HG02642 (cell line): ENCODE measurements around the gene ATF5.

Source experiments
- ATAC-seq: cut with Tn5 transposase; IDR thresholded peaks from one replicate; pipeline ENCODE4 v1.9.1; 2021; ENCODE audit warnings: mild to moderate bottlenecking; ENCODE audit not compliant: unreplicated experiment, poor library complexity

ATF5 gene

DNA sequence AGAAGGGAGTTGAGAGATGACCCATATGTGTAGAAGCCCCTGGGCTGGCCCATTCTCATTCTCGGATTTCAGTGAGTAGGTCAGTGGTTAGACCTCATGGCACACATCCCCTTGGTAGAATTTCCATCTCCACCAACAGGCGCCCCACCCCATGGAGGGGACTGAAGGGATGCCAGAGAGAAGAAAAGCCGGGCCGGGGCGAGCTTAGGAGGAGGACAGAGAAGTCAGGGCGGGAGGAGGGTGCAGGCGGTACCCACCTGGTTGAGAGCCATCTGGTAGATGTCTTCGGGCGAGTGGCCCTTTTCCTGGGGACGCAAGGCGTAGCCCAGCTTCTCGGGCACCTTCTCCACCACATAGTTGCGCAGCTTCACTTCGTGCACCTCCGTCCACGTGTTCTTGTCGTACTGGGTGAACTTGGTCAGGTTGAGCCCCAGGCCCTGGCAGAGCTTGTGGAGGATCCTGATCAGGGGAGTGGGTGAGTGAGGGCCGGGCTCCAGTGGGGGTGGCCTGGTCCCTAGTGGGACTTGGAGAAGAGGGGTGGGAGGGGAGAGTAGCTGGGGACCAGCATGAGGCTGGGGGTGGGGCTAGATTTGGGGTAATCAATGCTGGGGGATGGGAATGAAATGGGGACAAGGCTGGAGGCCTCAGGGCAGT lies 34.9 kb upstream of the ATF5 start:
- ATAC-seq = no peak

DNA sequence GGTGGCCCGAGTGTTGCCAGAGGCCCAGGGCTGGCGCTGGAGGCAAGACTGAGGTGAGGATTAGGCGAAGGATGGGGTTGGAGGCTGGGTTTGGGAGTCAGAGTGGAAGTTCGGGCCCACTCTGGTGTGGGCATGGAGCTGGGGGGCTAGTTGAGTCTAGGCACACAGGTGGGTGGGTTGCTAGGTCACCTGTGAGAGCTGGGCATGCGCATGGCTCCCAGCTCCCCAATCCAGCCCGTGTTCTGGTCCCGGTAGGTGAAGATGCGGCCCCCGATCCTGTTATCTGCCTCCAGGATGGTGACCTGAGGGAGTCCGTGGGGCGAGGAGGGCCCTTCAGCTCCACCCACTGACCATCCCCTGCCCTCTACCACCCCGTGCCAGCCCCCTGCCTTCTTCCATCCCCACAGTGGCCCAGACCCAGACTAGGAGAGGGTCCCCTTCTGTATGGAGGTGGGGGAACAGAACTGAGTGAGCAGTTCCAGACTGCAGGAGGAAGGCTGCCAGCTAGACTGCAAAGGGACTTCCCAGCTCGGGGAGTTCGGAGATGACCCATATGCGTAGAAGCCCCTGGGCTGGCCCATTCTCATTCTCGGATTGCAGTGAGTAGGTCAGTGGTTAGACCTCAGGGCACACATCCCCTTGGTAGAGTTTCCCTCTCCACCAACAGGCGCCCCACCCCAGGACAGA lies 34.0 kb upstream of the ATF5 start:
- no peak for ATAC-seq

DNA sequence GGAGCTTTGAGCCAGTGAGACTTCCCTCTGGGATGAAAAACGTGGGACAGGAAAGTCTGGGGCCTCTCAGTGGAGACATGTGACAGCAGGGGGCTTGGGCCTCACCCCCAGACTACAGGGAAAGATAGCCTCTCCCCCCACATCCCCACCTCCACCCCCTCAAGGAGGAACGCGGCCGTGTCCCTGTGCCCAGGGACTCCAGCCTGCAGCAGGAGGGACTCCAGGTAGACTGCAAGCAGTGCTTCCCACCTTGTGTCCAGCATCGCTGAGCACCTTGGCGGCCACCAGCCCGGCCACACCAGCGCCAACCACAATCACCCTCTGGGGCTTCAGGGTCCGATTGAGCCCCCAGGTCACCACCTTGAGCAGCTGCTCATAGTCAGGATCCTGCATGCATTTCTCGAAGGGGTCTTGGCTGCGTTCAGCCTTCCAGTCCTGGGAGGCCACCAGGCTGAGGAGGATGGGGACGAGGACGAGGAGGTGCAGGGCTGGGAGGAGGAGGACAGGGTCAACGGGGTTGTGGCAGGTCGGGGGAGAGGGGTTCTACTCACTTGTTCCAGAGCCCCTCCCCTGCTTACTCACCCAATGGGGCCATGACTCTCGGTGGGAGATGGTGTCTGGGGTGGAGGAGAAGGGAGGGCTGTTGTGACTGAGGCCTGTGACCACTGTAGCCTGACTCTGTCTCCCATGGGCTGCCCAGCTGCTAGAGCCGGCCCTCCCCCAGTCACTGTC lies 33.3 kb upstream of the ATF5 start:
- ATAC-seq = no peak

DNA sequence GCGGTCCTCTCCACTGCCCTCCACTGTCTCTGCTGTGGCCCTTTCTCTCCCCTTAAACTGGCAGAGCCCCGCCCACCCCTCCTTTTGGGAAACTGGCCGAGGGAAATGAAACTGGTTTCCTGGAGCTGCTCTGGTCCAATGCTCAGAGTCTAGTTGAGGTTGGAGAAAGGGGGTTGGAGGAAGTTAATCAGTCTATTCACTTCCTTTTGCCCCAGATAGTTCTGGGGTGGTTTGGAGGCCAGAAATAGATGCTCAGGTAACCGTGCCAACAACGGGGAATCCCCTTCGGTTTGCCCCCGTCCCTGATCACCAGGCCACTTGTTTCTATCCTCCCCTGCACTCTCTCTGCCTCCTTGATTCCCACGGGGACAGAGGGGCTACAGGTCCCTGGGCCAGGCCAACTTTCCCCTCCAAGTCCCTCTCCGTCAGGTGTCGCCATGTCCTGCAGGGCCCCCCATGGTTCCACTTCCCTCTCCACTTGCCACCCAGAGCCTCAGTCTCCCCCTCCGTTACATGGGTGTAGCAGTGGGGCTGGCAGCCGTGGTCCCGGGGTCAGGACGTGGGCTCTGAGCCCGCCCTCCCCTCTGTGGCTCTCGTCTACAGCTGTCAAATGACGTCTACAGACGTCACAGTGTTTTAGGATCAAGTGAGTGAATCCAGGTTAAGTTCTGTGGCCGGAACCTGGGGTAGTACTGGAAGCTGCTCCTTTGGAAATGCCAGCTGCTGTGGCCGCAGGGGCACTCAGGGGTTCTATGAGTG lies 32.0 kb upstream of the ATF5 start, which contains the start of gene IL4I1:
Gene IL4I1, minus strand, starts transcription at position 25 of the 759 bp plus-strand sequence. CDS start 727 bp downstream, outside the sequence.
- peak; percentile 41 for ATAC-seq

DNA sequence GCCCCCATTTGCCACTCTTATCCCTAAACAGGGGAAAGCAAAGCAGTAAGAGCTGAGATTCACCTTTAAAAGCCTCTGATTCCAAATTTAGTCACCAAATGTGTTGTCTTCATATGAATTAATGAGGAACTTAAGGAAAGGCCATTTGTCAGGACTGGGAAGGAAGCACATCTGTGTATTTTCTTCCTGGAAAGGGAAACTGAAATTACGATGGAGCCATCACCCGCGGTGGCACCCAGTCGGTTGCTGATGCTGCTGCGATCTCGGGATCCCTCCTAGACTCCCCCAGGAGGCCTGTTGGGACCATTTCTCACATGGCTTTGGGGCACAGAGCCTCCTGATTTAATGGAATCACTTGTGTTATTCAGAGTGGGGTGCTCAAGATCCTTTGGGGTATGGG lies 24.9 kb upstream of the ATF5 start:
- no peak for ATAC-seq

DNA sequence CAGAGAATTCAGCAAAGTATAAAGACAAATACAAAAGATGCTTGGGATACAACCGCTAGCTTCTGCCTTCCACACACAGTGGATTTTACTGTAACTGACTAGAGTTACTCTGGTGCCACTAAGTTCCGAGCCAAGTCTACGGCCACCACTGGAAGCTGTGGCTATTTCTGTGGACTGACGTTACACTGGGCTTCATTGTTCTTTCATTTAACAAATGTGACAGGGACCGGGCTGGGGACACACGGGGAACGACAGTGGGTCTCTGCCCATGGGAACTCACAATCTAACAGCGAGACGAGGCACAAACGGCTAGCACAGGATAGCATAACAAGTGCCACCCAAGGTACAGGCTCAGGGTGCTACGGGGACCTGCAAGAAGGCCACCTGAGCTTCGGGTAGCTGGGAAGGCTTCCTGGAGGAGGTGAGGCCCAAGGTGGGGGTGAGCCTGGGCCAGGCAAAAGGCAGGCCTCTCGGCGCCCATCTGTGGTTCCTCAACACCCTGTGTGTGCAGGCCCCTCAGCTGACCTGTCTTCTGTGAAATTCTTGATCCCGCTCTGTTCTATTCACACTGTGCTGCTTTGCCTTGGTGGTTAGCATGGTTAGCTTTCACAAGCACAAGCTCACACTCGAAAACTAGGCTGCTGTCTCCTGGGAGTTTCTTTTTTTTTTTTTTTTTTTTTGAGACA lies 22.0 kb upstream of the ATF5 start:
- no peak for ATAC-seq

DNA sequence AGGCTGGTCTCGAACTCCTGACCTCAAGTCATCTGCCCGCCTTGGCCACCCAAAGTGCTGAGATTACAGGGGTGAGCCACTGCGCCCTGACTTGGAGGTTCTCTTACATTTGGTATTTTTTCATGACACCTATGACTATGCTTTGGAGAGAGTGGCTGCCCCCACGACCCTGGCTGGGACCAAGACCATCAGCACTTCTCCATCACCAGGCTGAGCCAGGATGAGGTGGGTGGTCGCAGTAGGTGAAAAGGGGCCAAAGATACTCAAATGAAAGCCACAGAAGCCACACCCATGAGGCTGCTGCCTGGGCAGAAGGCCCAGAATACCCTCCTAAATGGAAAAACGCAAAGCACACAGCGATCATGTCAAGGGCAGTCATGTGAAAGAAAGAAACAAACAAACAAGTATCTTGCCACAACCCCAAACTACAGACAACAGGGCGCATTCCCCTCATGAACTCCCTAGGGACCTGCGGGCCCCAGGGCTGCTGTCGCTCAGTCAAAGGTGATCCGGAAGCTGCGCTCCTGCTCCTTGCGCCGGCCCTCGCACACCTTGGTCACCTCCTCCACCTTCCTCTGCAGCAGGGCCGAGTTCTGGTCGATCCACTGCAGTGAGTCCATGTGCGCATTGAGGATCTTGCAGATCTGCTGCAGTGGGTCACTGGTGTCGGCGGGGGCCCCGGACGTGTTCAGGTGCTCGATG lies 21.1 kb upstream of the ATF5 start:
- peak; percentile 32 for ATAC-seq

DNA sequence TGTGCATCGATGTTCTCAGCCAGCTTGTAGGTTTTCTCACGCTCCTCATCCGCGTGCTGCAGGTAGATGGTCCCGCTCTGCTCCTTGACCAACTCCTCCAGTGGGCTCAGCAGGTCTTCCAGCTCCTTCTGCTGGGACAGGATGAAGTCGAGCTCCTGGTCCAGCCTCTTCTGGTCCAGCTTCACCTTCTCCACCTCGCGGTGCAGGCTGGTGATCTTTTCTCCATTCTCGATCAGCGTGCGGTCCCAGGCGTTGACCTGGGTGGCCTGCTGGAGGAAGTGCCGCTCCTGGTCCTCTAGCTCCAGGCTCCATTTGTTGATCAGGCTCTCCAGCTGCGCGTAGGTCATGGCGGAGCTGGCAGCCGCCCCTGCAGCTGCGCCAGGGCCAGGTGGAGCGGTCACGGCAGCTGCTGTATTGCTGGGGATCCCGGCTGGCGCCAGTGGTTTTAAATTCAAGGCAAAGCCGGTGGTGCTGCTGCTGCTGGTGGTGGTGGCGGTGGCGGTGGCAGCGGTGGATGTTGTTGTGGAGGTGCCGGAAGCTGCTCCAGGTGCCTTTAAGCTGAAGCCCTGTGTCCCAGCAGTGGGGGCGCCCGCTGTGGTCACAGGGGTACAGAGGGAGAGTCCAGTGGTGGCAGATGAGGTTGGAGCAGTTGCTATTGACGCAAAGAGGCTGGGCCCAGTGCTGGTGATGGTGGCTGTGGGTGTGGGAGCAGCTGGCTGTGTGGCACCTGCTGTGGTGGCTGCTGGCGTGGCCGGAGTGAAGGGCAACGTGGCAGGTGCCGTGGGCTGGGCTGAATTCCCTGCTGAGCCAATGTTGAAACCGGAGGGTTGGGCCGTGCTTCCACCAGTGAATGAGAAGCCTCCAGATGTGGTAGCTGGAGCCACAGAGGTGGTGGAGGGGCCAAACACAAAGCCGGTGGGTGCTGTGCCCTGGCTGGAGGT lies 20.3 kb upstream of the ATF5 start:
- ATAC-seq = no peak

DNA sequence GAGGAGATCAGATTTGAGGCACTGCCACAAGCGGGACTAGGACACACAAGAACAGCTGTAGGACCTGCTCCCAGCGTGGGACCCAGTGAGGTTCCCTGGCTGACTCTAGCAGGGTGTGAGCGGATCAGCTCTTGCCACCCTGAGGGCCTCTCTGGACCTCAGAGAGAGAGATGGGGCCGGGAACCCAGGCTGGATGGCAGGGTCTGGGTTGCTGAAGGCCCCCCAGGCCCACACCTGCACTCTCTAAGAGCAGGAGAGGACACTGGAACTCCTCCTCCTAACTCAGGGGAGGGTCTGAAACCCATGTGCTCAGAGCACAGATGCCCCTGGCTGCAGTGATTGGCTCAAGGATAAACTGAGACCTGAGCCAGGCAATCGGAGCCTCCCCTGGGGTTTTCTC lies 18.8 kb upstream of the ATF5 start:
- no peak for ATAC-seq

DNA sequence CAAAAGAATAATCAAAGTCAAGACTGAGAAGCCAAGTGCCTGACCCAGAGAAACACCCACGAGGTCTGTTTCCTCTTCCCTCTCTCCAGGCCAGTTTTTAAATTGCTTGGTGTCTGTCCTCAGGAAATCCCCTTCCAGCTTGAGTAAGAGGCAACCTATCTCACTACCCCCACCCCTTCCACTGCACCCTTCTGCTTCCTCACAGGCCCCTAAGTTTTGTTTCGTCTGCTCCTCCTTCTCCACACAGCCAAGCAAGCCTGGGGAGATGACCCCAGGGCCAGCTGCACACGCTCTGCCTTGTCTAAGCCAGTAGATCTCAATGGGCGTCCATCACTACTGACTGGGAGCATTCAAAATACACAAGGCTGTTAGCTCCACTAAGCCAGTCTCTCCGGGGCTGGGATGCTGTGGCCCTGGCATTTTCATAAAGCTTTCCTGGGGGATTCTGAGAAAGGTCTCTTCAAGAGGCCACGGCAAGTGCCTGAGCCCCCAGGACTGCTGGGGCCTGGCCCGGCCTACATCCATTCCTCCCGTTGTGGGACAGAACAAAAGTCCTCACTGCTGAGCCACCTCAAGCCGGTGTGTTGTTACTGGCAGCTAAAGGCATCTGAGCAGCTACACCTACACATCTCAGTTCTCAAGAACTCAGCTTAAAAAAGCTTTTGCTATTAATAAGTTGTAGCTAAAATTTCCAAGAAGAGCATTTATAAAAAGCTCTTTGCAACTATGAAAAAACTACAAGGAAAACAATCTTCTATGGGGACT lies 17.4 kb upstream of the ATF5 start:
- peak; percentile 40 for ATAC-seq

DNA sequence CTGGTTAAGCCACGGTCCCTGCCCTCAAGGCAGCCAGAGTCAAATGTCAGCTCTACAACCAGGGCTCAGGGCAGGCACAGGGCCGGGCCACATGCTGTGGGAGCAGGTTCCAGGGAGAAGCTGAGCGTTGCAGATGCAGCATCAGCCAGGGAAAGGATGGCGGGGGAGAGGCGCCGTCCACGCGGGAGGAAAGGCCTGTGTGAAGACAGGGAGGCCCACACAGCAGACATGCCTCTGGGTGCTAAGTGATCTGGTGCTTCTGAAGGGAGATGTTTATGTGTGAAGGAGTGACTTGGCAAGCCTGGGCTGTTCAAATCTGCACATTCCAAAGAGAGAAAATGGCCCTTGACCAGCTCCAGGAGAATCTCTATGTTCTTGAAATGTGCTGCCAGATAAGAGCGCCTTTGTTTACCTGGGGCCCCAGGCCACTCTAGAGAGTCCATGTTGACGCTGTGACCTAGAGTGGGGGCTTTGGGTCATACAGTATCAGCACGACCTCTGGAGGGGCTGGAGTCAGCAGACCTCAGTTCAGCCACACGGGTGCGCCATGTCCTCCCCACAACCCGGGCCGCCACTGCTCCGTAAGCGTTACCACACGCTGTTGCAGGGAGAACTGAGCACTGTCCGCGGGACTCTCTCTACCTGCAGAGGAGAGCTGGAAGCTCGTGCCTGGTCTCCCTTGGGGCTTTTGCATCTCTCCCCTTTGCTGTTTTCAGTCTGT lies 15.9 kb upstream of the ATF5 start:
- ATAC-seq = no peak

DNA sequence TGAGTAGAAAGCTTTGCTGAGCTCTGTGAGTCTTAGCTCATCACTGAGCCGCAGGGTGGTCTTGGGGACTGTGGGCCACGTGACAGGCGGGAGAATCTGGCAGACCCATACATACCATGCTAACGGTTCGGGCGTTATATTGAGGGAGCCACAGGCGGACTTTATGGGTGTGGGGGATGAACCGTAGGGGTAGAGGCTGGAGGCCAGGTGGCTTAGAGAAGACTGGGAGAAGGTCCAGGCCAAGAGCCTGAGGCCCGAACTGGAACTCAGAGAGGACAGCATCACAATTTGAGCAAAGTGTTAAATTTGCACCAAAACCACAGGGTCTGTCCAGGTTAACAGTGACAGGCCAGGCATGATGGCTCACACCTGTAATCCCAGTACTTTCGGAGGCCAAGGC lies 15.3 kb upstream of the ATF5 start:
- ATAC-seq = no peak

DNA sequence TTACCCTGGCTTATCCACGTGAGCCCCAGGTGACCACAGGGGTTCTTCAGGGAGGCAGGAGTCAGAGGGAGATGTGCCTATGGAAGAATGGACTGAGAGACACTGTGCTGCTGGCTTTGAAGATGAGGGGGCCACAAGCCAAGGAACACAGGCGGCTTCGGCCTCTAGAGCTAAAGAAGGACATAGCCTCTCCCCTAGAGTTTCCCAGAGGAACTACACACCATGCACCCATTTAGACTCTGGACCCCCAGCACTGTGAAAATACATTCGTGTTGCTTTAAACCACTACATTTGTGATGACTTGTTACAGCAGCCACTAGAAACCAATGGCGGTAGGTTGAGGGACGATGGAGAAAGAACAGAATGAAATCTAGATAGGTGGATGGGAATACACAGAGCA lies 13.7 kb upstream of the ATF5 start:
- no peak for ATAC-seq

DNA sequence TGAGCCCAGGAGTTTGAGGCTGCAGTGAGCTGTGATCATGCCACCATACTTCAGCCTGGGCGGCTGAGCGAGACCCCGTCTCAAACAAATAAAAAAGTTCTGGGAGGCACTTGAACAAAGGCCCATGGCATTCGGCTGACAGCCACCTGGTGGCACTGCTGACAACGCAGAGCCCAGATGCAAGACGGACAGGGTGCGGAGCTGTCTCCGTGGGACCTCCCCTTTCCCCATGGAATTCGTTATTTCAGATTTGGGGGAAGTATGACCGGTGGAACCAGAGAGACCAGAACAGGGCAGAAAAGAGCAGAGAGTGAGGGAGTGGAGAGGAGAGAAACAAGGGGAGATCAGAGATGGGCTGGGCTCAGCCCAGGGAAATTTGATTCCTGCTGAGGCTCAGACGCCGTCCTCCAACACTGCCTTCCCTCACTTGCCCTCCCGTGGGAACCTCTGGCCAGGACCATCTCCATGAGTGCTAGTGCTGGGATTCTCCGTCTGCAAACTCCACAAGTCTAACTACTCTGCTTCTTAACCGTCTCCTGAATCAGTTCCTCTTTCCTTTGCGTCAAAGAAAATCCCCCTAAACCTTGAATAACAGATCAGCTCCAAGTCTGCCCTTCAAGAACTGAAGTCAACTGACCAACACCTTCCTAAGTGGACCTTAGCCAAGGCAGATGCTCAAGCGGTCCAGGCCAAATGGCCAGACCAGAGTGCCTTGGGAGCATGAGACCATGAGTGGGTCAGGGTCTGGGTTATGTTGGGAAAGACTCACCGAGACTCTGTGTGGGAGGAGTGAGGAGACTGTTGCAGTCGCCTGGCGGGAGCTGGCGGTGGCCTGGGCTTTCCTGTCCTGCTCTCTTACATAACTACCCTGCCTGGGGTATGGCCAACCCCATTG lies 11.9 kb upstream of the ATF5 start:
- ATAC-seq = no peak

DNA sequence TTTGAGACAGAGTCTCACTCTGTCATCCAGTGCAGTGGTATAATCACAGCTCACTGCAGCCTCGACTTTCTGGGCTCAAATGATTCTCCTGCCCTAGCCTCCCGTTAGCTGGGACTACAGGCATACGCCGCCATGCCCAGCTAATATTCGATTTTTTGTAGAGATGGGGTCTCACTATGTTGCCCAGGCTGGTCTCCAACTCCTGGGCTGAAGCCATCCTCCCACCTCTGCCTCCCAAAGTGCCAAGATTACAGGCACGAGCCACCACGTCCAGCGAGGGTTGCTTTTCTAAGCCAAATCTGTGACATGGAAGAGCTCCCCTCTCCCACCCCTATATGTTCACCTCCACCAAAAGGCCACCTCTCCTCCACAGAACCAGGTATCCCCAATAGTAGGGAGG lies 10.9 kb upstream of the ATF5 start:
- ATAC-seq = no peak
